Erythroblast (primary cell): Measurements from ENCODE around the gene CYFIP1.

Experiments used
- GATA1 ChIP-seq: IDR thresholded peaks from 2 replicates; pipeline ENCODE4 v1.6.1; 2011; ENCODE audit warnings: low read depth, mild to moderate bottlenecking, control low read depth, low read length, moderate library complexity
- POLR2A ChIP-seq: IDR thresholded peaks from 2 replicates; pipeline ENCODE4 v1.6.1; 2011; ENCODE audit warnings: mild to moderate bottlenecking, low read length

- no peak for TF ChIP-seq POLR2A
- no peak for TF ChIP-seq GATA1
These were observed 102.1 kb downstream of the CYFIP1 start for GRCh38 chr15:22878103-22878502.
